Endothelial cell of umbilical vein (primary cell): Measurements from ENCODE around the gene SLC4A11. TPM values are rescaled to one million over a fixed set of nuclear protein-coding genes. Genes with fewer than 3 reads are reported as not detected.

Experiments
- BruUV-seq: library from RNA; stranded (reverse); fragments of 400-500 nt; replicated peaks from 2 replicates; lab custom pipeline; 2021; lab: Mats Ljungman, UMichigan
- CTCF ChIA-PET: fragments of 300-600, 350-600 bp; sonication (Branson Sonifier 250); formaldehyde crosslinking; loops from one replicate; lab custom pipeline; 2021; ENCODE audit warnings: antibody characterized with exemption, inconsistent platforms; lab: Charles Lee
- POLR2A ChIA-PET: fragments of 300-600, 350-600 bp; sonication (Branson Sonifier 250); formaldehyde crosslinking; loops from one replicate; lab custom pipeline; 2021; ENCODE audit warnings: antibody characterized with exemption, inconsistent platforms; lab: Charles Lee
- DNase-seq: peaks from one replicate; pipeline ENCODE4 v3.0.0-alpha.2; 2011; ENCODE audit warnings: low read depth, low spot score
- FAIRE-seq: peaks from 2 replicates; lab custom pipeline; 2011; peaks lifted over from hg19 to GRCh38; lab: Jason Lieb, UNC
- H2AFZ ChIP-seq: 2 replicates; pipeline ENCODE4 v1.6.0; 2012; ENCODE audit warnings: low read depth, low read length, control low read depth, inconsistent platforms
- H3K27ac ChIP-seq: 2 replicates; pipeline ENCODE4 v1.5.1; 2011; ENCODE audit warnings: low read depth, mild to moderate bottlenecking, control low read depth, low read length, moderate library complexity; ENCODE audit not compliant: insufficient read depth
- H3K27me3 ChIP-seq, 2 experiments: 2 replicates each; pipeline versions ENCODE4 v1.6.0 to v1.6.1; 2011; ENCODE audit warnings: low read length in 2 of 2, mixed read lengths in 1 of 2; ENCODE audit not compliant: control insufficient read depth in 2 of 2, insufficient read depth in 2 of 2
- H3K36me3 ChIP-seq, 2 experiments: 2 replicates in 1 of 2; 3 replicates in 1 of 2; pipeline ENCODE4 v1.5.1; 2011; ENCODE audit warnings: low read length in 2 of 2, mild to moderate bottlenecking in 1 of 2, moderate library complexity in 1 of 2; ENCODE audit not compliant: control insufficient read depth in 2 of 2, insufficient read depth in 2 of 2; ENCODE audit errors: extremely low read depth in 1 of 2
- H3K4me1 ChIP-seq: 3 replicates; pipeline ENCODE4 v1.5.1; 2011; ENCODE audit warnings: mild to moderate bottlenecking, low read length; ENCODE audit not compliant: control insufficient read depth, insufficient read depth; ENCODE audit errors: extremely low read depth
- H3K4me2 ChIP-seq: 2 replicates; pipeline ENCODE4 v1.6.1; 2011; ENCODE audit warnings: low read length, control low read depth, mixed read lengths; ENCODE audit not compliant: insufficient read depth
- H3K4me3 ChIP-seq, 3 experiments: fragments of 200-600 bp in 1 of 3; sonication (generic), shearing (Covaris generic) in 1 of 3; replicated peaks in 1 of 3; 2 replicates each; pipeline ENCODE4 v1.5.1; 2011 to 2016; ENCODE audit warnings: control low read depth in 3 of 3, low read length in 3 of 3, mild to moderate bottlenecking in 2 of 3, inconsistent platforms in 1 of 3, low read depth in 1 of 3, moderate library complexity in 1 of 3; ENCODE audit not compliant: insufficient read depth in 1 of 3
- H3K79me2 ChIP-seq: 2 replicates; pipeline ENCODE4 v1.6.0; 2012; ENCODE audit warnings: low read length, inconsistent platforms; ENCODE audit not compliant: control insufficient read depth, insufficient read depth
- H3K9ac ChIP-seq: replicated peaks from 2 replicates; pipeline ENCODE3; 2011; ENCODE audit warnings: low read length, control low read depth; ENCODE audit not compliant: insufficient read depth; ENCODE audit errors: extremely low read depth
- H3K9me1 ChIP-seq: replicated peaks from 3 replicates; pipeline ENCODE4 v1.6.0; 2011; ENCODE audit warnings: mild to moderate bottlenecking, low read length; ENCODE audit not compliant: control insufficient read depth, insufficient read depth; ENCODE audit errors: extremely low read depth
- H3K9me3 ChIP-seq: replicated peaks from 2 replicates; pipeline ENCODE4 v1.5.1; 2012; ENCODE audit warnings: low read length, inconsistent platforms; ENCODE audit not compliant: control insufficient read depth, insufficient read depth
- H4K20me1 ChIP-seq: replicated peaks from 2 replicates; pipeline ENCODE3; 2011; ENCODE audit warnings: mild to moderate bottlenecking, low read length; ENCODE audit not compliant: control insufficient read depth, insufficient read depth; ENCODE audit errors: extremely low read depth
- EZH2 ChIP-seq: IDR thresholded peaks from 2 replicates; pipeline ENCODE4 v1.6.1; 2012; ENCODE audit warnings: borderline replicate concordance, low read depth, mild to moderate bottlenecking, moderate library complexity, low read length, inconsistent platforms; ENCODE audit not compliant: severe bottlenecking
- FOS ChIP-seq: IDR thresholded peaks from 2 replicates; pipeline ENCODE4 v1.6.1; 2011; ENCODE audit warnings: mild to moderate bottlenecking, low read length, moderate library complexity, borderline replicate concordance; ENCODE audit not compliant: insufficient read depth
- GATA2 ChIP-seq: IDR thresholded peaks from 2 replicates; pipeline ENCODE4 v1.7.0; 2011; ENCODE audit warnings: low read depth, mild to moderate bottlenecking, moderate library complexity, mixed read lengths, low read length; ENCODE audit not compliant: insufficient read length, insufficient read depth
- JUN ChIP-seq: IDR thresholded peaks from 2 replicates; pipeline ENCODE4 v1.6.1; 2011; ENCODE audit warnings: borderline replicate concordance, low read depth; ENCODE audit not compliant: insufficient read length, insufficient read depth
- MYC ChIP-seq: IDR thresholded peaks from one replicate; pipeline ENCODE4 v1.6.1; 2011; ENCODE audit warnings: mild to moderate bottlenecking, low read depth, low read length
- POLR2A ChIP-seq: IDR thresholded peaks from 2 replicates; pipeline ENCODE4 v1.6.1; 2012; ENCODE audit warnings: low read depth, mild to moderate bottlenecking, control low read depth, low read length
- POLR2AphosphoS5 ChIP-seq: IDR thresholded peaks from 2 replicates; pipeline ENCODE4 v1.6.1; 2012; ENCODE audit warnings: low read depth, mild to moderate bottlenecking, control low read depth, low read length, moderate library complexity; ENCODE audit not compliant: insufficient read depth
- dilution Hi-C: fragments of 300-500 bp; cut with MboI; formaldehyde crosslinking; loops from one replicate; pipeline ENCODE4 v1.15.0; 2019; ENCODE audit warnings: low sequenced_read_pairs; ENCODE audit not compliant: extremely low pct_ligation_motif_present
- intact Hi-C: fragments of 100-400 bp; cut with micrococcal nuclease; formaldehyde crosslinking; loops from one replicate; pipeline ENCODE4 v1.10.0; 2022
- polyA plus RNA-seq, 4 experiments: library from polyadenylated mRNA; depleted of rRNA in 3 of 4; stranded (reverse) in 3 of 4; unstranded in 1 of 4; fragments of >200 nt; gene quantifications; 2 replicates each; pipeline versions ENCODE4 v1.2.1 to v1.2.3, GENCODE V29; 2011 to 2012; ENCODE audit warnings: missing spikeins in 1 of 4
- total RNA-seq: library from RNA; stranded (reverse); gene quantifications from 2 replicates; pipeline ENCODE4 v1.2.3, GENCODE V29; 2021
- TF ChIP-seq, protein P1 (sequence below): IDR thresholded peaks from 2 replicates; pipeline ENCODE4 v1.6.1; 2011; ENCODE audit not compliant: insufficient read depth, insufficient read length
- TF ChIP-seq, protein P2 (sequence below), 2 donors: IDR thresholded peaks; 1 replicate in 1 of 2; 2 replicates in 1 of 2; pipeline ENCODE4 v1.5.1; 2011; ENCODE audit warnings: low read length in 2 of 2, mild to moderate bottlenecking in 2 of 2, moderate library complexity in 2 of 2, control low read depth in 1 of 2, inconsistent platforms in 1 of 2, low read depth in 1 of 2; ENCODE audit not compliant: insufficient read depth in 1 of 2; ENCODE audit errors: extremely low read depth in 1 of 2

The SLC4A11 gene
- total and polyA plus RNA-seq, 2 donors (not counting 3 experiments of a cell fraction or from before 2014, with no cell fraction given), result 5.7 to 10.2 TPM

DNA sequence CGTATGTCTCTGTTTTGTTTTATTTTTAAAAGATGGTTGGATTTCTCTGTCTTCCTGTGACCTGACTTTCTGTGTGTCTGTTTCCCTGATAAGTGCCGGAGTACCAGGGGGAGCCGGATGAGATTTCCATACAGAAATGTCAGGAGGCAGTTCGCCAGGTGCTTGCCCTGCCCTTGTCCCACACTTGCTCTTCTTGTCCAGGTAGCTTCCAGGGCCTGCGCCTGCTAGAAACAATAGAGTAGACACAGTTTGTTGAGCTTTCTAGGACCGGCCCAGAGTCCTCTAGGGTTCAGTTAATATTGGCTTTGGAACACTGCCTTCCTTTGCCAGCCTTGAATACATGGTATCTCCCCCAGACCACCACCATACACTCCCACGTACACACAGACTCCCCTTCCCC is 25.8 kb downstream of the SLC4A11 start:
- dilution Hi-C loops, result no loop called here

More for the DNA sequence above, 25.8 kb downstream of the SLC4A11 start:
- H3K27ac ChIP-seq, result no peak overlapping the region
- peaks cover 24% of the 10 kb centered on the region for H3K79me2 ChIP-seq
- H3K4me3 ChIP-seq, result no peak overlapping the region
- no peaks in the 10 kb centered on the region for H4K20me1 ChIP-seq
- ChIA-PET CTCF (interaction anchor here (1.0 kb wide), 1 partner anchor 160 kb away, joined by 3 read pairs; no protein-coding TSS in a partner anchor), POLR2A (no interaction called here)
- H2AFZ ChIP-seq, result no peak overlapping the region
- H3K36me3 ChIP-seq, result peaks cover 0 to 7% of the 10 kb centered on the region in 2 experiments
- H3K4me1 ChIP-seq, result peaks cover 14% of the 10 kb centered on the region
- DNase-seq, result no peak
- no peak for FAIRE-seq
- H3K9me1 ChIP-seq, result no peaks in the 10 kb centered on the region
- no peak overlapping the region for H3K4me2 ChIP-seq
- H3K27me3 ChIP-seq, result no peaks in the 10 kb centered on the region
- no peak for TF ChIP-seq POLR2AphosphoS5
- no peak for TF ChIP-seq JUN
- TF ChIP-seq FOS, result no peak
- no peak for TF ChIP-seq MYC
- TF ChIP-seq, protein P1, sequence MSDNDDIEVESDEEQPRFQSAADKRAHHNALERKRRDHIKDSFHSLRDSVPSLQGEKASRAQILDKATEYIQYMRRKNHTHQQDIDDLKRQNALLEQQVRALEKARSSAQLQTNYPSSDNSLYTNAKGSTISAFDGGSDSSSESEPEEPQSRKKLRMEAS, result no peak
- no peak for TF ChIP-seq EZH2
- TF ChIP-seq, protein P2, sequence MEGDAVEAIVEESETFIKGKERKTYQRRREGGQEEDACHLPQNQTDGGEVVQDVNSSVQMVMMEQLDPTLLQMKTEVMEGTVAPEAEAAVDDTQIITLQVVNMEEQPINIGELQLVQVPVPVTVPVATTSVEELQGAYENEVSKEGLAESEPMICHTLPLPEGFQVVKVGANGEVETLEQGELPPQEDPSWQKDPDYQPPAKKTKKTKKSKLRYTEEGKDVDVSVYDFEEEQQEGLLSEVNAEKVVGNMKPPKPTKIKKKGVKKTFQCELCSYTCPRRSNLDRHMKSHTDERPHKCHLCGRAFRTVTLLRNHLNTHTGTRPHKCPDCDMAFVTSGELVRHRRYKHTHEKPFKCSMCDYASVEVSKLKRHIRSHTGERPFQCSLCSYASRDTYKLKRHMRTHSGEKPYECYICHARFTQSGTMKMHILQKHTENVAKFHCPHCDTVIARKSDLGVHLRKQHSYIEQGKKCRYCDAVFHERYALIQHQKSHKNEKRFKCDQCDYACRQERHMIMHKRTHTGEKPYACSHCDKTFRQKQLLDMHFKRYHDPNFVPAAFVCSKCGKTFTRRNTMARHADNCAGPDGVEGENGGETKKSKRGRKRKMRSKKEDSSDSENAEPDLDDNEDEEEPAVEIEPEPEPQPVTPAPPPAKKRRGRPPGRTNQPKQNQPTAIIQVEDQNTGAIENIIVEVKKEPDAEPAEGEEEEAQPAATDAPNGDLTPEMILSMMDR (IDR thresholded peaks at IDR 0.05; ENCODE audit: extremely low read depth in 1 of 2, insufficient read depth in 1 of 2, low read depth in 1 of 2, low read length in 2 of 2), result no peak
- TF ChIP-seq GATA2, result no peak
- no peak for TF ChIP-seq POLR2A
- no TSS peak for BruUV-seq
- intact Hi-C loops, result loop anchor here (10.0 kb wide), 1 partner anchor 262 kb away; the partner anchor contains the start of gene ATRN
- no peak overlapping the region for H3K9ac ChIP-seq
- H3K9me3 ChIP-seq, result no peaks in the 10 kb centered on the region
